Ascending aorta (tissue), 2 donors: Measurements from ENCODE around the gene CGB7. TPM values are rescaled to one million over a fixed set of nuclear protein-coding genes. Genes with fewer than 3 reads are reported as not detected.

Experiments
- DNase-seq, 2 donors: peaks; one replicate each; pipeline ENCODE4 v3.0.0-alpha.2; 2019; ENCODE audit warnings: low spot score in 2 of 2
- H3K27ac ChIP-seq, 2 donors: fragments of 200-600 bp; sonication (generic); one replicate each; pipeline ENCODE4 v1.5.1; 2016 to 2017; ENCODE audit warnings: mild to moderate bottlenecking in 1 of 2
- H3K27me3 ChIP-seq: fragments of 200-600 bp; sonication (generic); one replicate; pipeline ENCODE4 v1.5.1; 2017
- H3K36me3 ChIP-seq, 2 donors: fragments of 200-600 bp; sonication (generic); one replicate each; pipeline ENCODE4 v1.5.1; 2016
- H3K4me1 ChIP-seq, 2 donors: fragments of 200-600 bp; sonication (generic); one replicate each; pipeline ENCODE4 v1.5.1; 2016 to 2017; ENCODE audit warnings: mild to moderate bottlenecking in 1 of 2
- H3K4me3 ChIP-seq, 2 donors: fragments of 200-600 bp; sonication (generic); one replicate each; pipeline ENCODE4 v1.5.1; 2016 to 2017; ENCODE audit warnings: mild to moderate bottlenecking in 1 of 2
- H3K9me3 ChIP-seq, 2 donors: fragments of 200-600 bp; sonication (generic); one replicate each; pipeline ENCODE4 v1.5.1; 2016
- CTCF ChIP-seq, 3 experiments: fragments of 200-600 bp in 2 of 3; fragments of 450-650 bp in 1 of 3; sonication (generic) in 2 of 3; IDR thresholded peaks; one replicate each; pipeline ENCODE4 v1.5.1; 2016 to 2019; ENCODE audit warnings: antibody characterized with exemption in 3 of 3, mild to moderate bottlenecking in 1 of 3, moderate library complexity in 1 of 3
- intact Hi-C: fragments of 100-400 bp; cut with DNase I; formaldehyde crosslinking; loops from one replicate; pipeline ENCODE4 v1.15.1; 2023
- total RNA-seq: library from RNA; depleted of rRNA; stranded (reverse); fragments of >200 nt; gene quantifications from one replicate; pipeline ENCODE4 v1.1.0, GENCODE V29; 2016

The CGB7 gene
- 10.2 TPM for total RNA-seq

- no peak for TF ChIP-seq CTCF (IDR thresholded peaks at IDR 0.05)
- H3K27ac ChIP-seq = no peak within 1 kb of the TSS
- intact Hi-C loops = no loop called here
- peak within 1 kb of the TSS; percentile 62 for H3K4me3 ChIP-seq
- peaks cover 3% of the 10 kb centered on the region for H3K27me3 ChIP-seq
- H3K4me1 ChIP-seq = peaks cover 8 to 10% of the 10 kb centered on the region in 2 donors
- peak in 1 of 2 donors; percentile 74 for DNase-seq
- no peaks in the 10 kb centered on the region for H3K9me3 ChIP-seq
- H3K36me3 ChIP-seq = no peaks in the 10 kb centered on the region
Measured at GRCh38 chr19:49057636-49058234, at the start of gene CGB7. Gene CGB7 (minus strand): TSS chr19:49057749. CDS start chr19:49055375, 2,374 bp downstream.

- no peak overlapping the region for H3K4me3 ChIP-seq
- no peak for DNase-seq
- no peaks in the 10 kb centered on the region for H3K27me3 ChIP-seq
- no peak overlapping the region for H3K27ac ChIP-seq
- TF ChIP-seq CTCF (IDR thresholded peaks at IDR 0.05) = peak; percentile 42 to 77 (median 68)
- H3K4me1 ChIP-seq = peaks cover 0 to 4% of the 10 kb centered on the region in 2 donors
- H3K36me3 ChIP-seq = peaks cover 58 to 71% of the 10 kb centered on the region in 2 donors
- no peaks in the 10 kb centered on the region for H3K9me3 ChIP-seq
- intact Hi-C loops = no loop called here
Measured at GRCh38 chr19:49106648-49107135, 49.1 kb upstream of the CGB7 start.

GRCh38 chr19:49104229-49104864, 46.8 kb upstream of the CGB7 start:
- no peaks in the 10 kb centered on the region for H3K9me3 ChIP-seq
- TF ChIP-seq CTCF (IDR thresholded peaks at IDR 0.05) = no peak
- intact Hi-C loops = no loop called here
- H3K4me1 ChIP-seq = no peaks in the 10 kb centered on the region
- DNase-seq = no peak
- no peak overlapping the region for H3K4me3 ChIP-seq
- H3K27me3 ChIP-seq = no peaks in the 10 kb centered on the region
- H3K27ac ChIP-seq = no peak overlapping the region
- peaks cover 80 to 94% of the 10 kb centered on the region in 2 donors for H3K36me3 ChIP-seq

- no peaks in the 10 kb centered on the region for H3K27me3 ChIP-seq
- TF ChIP-seq CTCF (IDR thresholded peaks at IDR 0.05) = no peak
- no peak overlapping the region for H3K4me3 ChIP-seq
- no peak overlapping the region for H3K27ac ChIP-seq
- no peaks in the 10 kb centered on the region for H3K4me1 ChIP-seq
- no peaks in the 10 kb centered on the region for H3K9me3 ChIP-seq
- peaks cover 87 to 99% of the 10 kb centered on the region in 2 donors for H3K36me3 ChIP-seq
- intact Hi-C loops = no loop called here
- DNase-seq = no peak
Measured at GRCh38 chr19:49103331-49104085, 46.0 kb upstream of the CGB7 start.

GRCh38 chr19:49102303-49102702, 44.8 kb upstream of the CGB7 start:
- H3K9me3 ChIP-seq = no peaks in the 10 kb centered on the region
- intact Hi-C loops = no loop called here
- TF ChIP-seq CTCF (IDR thresholded peaks at IDR 0.05) = no peak
- no peaks in the 10 kb centered on the region for H3K27me3 ChIP-seq
- no peak overlapping the region for H3K4me3 ChIP-seq
- peaks cover 82 to 93% of the 10 kb centered on the region in 2 donors for H3K36me3 ChIP-seq
- H3K27ac ChIP-seq = no peak overlapping the region
- no peak for DNase-seq
- H3K4me1 ChIP-seq = no peaks in the 10 kb centered on the region
